SW480 (cell line): Measurements from ENCODE around the gene SLC22A23.

Experiments
- DNase-seq: peaks from one replicate; pipeline ENCODE4 v3.0.0-alpha.2; 2016; ENCODE audit warnings: low spot score

Gene SLC22A23

DNA sequence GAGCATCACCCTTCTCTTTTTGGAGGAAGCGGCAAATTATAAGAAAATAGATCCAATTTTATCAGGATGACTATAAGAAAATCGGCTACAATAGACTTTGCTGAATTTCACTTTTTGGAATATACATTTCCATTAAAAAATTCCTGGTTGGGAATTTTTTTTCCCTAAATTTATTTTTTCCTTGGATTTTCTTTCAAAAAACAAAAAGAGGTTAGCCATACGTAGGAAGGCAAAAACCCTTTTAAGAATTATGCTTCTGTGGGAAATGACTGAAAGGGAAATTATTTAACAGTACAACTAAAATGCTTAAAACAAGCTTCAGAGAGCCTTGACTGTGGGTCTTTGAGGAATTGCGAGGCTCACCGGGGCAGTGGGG is 86.9 kb downstream of the SLC22A23 start:
- no peak for DNase-seq

DNA sequence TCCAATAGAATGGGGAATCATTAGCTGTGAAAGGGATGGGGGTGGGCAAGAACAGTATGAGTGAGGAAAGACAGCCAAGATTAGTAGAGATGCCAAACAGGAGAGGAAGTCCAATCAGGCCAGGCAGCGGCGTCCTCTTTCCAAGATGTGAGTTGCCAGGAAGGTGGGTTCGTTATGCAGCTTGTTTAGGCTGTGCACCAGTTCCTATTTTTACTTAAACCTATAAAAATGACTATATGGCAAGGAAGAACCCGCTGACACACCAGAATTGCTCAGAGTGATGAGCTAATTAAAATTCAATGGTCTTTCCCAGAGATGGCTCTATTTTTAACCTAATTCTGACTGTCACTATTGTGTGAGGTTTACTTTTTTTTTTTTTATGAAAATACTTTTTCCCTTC is 88.2 kb downstream of the SLC22A23 start:
- DNase-seq = no peak

GRCh38 chr6:3367630-3368029 is 89.2 kb downstream of the SLC22A23 start:
- DNase-seq = no peak

GRCh38 chr6:3366596-3367413 is 90.0 kb downstream of the SLC22A23 start:
- no peak for DNase-seq

DNA sequence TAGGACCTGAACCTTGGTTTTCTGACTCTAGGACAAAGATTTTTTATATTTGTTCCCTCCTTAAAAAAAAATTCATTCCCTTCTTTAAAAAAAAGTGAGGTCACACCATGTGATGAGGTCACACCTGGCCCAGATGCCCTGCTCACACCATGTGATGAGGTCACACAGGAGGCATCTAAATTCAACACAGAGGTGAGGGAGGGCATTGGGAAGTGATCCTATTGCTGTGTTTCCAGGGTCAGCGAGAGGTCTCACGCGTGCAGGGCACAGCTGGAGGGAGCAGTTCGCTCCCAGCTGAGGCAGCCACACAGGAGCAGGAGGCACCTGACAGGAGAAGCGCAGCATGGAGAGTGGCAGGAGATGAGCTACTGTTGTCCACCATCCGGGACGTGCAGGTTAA is 92.5 kb downstream of the SLC22A23 start:
- DNase-seq = no peak

GRCh38 chr6:3363296-3364025 is 93.4 kb downstream of the SLC22A23 start:
- peak; percentile 80 for DNase-seq

DNA sequence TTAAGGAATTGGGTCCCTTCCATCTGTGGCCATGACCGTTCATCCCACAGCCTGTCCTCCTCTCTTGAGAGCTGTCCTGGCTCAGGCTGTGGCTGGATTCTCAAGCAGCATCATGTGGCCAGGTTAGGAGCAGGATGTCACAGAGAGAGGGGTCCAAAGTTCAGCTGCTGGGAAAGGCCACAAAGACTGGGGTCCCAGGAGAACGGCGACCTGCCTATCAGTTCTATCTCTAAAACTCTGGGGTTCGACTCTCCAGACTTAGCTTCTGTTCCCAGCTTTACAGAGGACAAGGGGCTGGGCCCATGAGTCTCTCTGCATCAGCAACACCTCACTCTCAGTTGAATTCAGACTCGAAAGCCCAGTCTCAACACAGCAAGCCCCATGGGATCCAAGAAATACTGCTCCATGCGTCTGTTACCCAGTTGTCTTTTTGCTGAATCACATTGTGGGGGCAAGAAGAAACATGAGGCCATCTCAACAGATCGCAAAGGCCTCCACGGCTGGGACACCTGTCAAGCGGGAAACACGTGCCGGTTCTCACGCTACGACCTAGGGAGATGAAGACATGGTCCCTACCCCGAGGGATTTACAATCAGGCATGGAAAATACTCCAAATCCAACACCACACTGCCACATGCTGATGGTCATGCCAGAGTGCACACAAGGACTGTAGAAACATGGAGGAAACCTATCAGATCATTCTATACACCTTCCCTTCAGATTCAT is 95.4 kb downstream of the SLC22A23 start:
- no peak for DNase-seq

DNA sequence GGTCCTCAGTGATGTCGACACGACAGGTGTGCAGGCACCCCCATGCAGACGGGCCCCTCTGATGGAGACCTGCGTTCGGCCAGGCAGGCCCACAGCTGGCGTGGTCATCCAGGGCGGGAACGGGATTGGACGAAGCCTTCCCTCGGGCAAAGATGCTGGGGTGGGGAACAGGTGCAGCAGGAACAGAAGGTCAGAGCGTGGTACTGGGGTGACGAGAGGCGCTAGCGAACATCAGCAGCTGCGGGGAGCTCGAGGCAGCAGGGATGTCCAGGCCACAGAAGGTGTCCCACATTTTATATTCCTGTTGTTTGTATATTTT is 96.2 kb downstream of the SLC22A23 start:
- no peak for DNase-seq

GRCh38 chr6:3359973-3360726 is 96.7 kb downstream of the SLC22A23 start:
- DNase-seq = no peak

DNA sequence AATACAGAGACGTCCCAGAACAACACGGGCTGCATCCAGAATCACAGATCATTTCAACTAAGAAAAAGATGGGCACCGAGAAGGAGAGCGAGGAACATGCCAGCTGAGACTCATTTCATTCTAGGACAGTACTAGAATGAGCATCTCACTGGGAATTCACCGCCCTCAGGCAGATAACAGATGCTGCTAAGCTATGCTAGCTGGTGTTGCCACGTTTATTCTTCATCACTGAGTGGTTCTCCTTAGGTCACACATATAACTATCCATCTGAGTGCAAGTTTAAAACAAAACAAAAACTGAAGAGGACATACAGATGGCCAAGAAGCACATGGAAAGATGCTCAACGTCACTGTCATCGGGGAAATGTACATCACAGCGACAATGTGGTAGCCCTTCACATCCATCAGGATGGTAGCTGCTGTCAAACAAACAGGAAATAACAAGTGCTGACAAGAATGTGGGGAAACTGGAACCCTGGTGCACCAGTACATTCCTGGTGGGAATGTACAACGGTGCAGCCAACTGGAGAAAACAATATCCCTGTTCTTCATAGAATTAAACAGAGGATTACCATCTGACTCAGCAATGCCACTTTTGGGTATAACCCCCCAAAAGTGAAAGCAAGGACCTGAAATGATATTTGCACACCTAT is 97.6 kb downstream of the SLC22A23 start:
- DNase-seq = no peak

GRCh38 chr6:3358413-3359100 is 98.3 kb downstream of the SLC22A23 start:
- DNase-seq = no peak

GRCh38 chr6:3357678-3358077 is 99.2 kb downstream of the SLC22A23 start:
- DNase-seq = no peak

GRCh38 chr6:3356824-3357420 is 99.9 kb downstream of the SLC22A23 start:
- no peak for DNase-seq

- DNase-seq = peak; percentile 40
Observed at GRCh38 chr6:3356056-3356823, 100.6 kb downstream of the SLC22A23 start.

DNA sequence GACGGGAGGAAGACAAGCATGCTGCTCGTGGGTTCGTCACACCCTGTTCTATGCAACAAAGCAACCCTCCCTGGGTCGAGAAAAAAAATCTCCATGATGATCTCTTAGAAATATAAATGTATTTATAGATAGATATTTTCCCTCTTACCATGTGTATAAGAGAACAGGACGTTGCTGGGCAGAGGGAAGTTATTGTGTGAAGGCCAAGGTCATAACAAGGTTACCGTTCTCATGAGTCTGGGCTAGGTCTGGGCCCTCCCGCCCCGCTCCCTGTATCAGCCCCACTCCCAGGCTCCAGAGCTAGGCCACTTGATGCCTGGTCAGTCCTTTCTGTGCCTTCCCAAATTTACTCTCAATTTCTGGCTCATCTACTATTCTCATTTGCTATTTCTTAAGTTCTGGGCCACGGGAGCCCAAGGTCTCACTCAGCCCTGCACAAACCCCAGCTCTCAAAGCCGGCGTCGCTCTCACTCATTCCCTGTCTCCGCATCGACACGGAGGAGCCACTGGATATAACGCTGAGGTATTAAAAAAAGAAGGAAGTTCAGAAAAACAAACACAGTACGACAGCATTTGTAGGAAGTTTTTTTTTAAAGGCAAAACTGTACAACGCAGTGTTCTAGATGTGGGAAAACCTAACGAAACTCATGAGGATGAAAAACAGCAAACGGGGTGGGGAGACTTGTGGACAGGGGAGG is 101.3 kb downstream of the SLC22A23 start:
- DNase-seq = peak; percentile 38

DNA sequence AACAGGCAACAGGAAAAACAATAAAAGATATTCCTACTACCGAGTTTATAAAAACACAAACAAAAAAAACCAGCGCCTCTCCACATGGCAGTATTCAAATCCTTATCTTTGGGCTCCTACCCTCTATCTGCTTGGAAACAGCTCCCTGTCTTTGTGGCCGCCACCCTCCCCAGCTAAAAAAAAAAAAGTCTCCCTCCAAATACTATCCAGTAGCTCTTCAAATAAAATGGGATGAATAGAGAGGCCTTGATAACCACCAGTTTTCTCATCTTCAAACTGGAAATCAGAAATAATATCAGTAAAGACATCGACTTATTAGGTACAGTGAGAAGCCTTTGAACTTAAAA is 101.9 kb downstream of the SLC22A23 start:
- no peak for DNase-seq

DNA sequence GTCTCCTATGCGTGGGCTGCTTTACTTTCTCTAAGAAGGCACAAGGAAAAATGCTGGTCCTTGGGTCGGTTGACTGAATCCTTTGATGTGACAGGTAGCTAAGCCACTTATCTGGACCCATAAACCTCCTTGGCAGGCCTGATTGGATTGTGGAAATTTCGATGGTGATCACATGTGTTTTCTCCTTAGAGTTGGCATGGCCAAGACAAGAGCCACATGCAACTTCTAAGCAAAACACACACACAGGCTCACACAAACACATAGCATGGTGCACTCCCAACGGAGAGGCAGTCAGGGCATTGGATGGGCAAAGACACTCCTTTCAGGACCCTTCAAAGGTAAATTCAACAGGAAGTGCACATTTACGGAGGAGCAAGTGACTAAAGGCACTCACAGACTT is 102.9 kb downstream of the SLC22A23 start:
- DNase-seq = no peak

GRCh38 chr6:3353213-3353903 is 103.5 kb downstream of the SLC22A23 start:
- DNase-seq = no peak

GRCh38 chr6:3352678-3353077 is 104.2 kb downstream of the SLC22A23 start:
- no peak for DNase-seq
